ENCODE measurements around the gene BBOX1.
"Not testable (repeated sequence)": the region's sequence is repeated elsewhere in the genome, so short reads cannot be mapped to it uniquely, and the experiment has no call there.

Gene BBOX1

GRCh38 chr11:27116684-27117083 is 76.1 kb downstream of the BBOX1 start:
- no peak overlapping the region for H3K4me3 ChIP-seq
- no peak overlapping the region for H3K27ac ChIP-seq

- no peak overlapping the region for H3K27ac ChIP-seq
- H3K4me3 ChIP-seq: no peak overlapping the region
These were observed 77.8 kb downstream of the BBOX1 start for GRCh38 chr11:27118371-27118770.

- H3K4me3 ChIP-seq: no peak overlapping the region
- H3K27ac ChIP-seq: peak overlapping the region in 1 of 21 experiments; percentile 1
These were observed 78.3 kb downstream of the BBOX1 start for GRCh38 chr11:27118949-27119348.

- peak overlapping the region in 1 of 21 experiments; percentile 1 for H3K27ac ChIP-seq
- no peak overlapping the region for H3K4me3 ChIP-seq
These were observed 78.8 kb downstream of the BBOX1 start for GRCh38 chr11:27119396-27119795.

- no peak overlapping the region for H3K4me3 ChIP-seq
- no peak overlapping the region for H3K27ac ChIP-seq
These were observed 79.6 kb downstream of the BBOX1 start for GRCh38 chr11:27120211-27120610.

- Histone ChIP-seq H3K4me3 (no peak overlapping the region), H3K27ac (no peak overlapping the region)
These were observed 81.4 kb downstream of the BBOX1 start for GRCh38 chr11:27122001-27122400.

- Histone ChIP-seq H3K4me3 (no peak overlapping the region), H3K27ac (no peak overlapping the region)
These were observed 84.1 kb downstream of the BBOX1 start for GRCh38 chr11:27124514-27125264.

GRCh38 chr11:27129686-27130085 is 89.1 kb downstream of the BBOX1 start:
- no peak overlapping the region for H3K4me3 ChIP-seq
- no peak overlapping the region for H3K27ac ChIP-seq

GRCh38 chr11:27130806-27131205 is 90.2 kb downstream of the BBOX1 start:
- no peak overlapping the region for H3K4me3 ChIP-seq

GRCh38 chr11:27135924-27136329 is 95.3 kb downstream of the BBOX1 start:
- H3K4me3 ChIP-seq, H3K27ac ChIP-seq: not testable (repeated sequence)

More at GRCh38 chr11:27130806-27131205, 90.2 kb downstream of the BBOX1 start:
- no peak overlapping the region for H3K27ac ChIP-seq

GRCh38 chr11:27138716-27139115 is 98.1 kb downstream of the BBOX1 start:
- Histone ChIP-seq H3K27ac (no peak overlapping the region), H3K4me3 (no peak overlapping the region)

- H3K4me3 ChIP-seq: no peak overlapping the region
- no peak overlapping the region for H3K27ac ChIP-seq
These were observed 99.2 kb downstream of the BBOX1 start for GRCh38 chr11:27139742-27140367.

- Histone ChIP-seq H3K27ac (no peak overlapping the region), H3K4me3 (no peak overlapping the region)
These were observed 101.0 kb downstream of the BBOX1 start for GRCh38 chr11:27141576-27141975.

GRCh38 chr11:27147916-27148315 is 107.3 kb downstream of the BBOX1 start:
- no peak overlapping the region for H3K27ac ChIP-seq
- H3K4me3 ChIP-seq: no peak overlapping the region

GRCh38 chr11:27148506-27148905 is 107.9 kb downstream of the BBOX1 start:
- Histone ChIP-seq H3K27ac (no peak overlapping the region), H3K4me3 (no peak overlapping the region)

GRCh38 chr11:27150098-27150497 is 109.5 kb downstream of the BBOX1 start:
- no peak overlapping the region for H3K27ac ChIP-seq
- no peak overlapping the region for H3K4me3 ChIP-seq

- Histone ChIP-seq H3K4me3 (no peak overlapping the region), H3K27ac (no peak overlapping the region)
These were observed 112.5 kb downstream of the BBOX1 start for GRCh38 chr11:27153136-27153535.

GRCh38 chr11:27158456-27159334 is 118.1 kb downstream of the BBOX1 start:
- Histone ChIP-seq H3K27ac (no peak overlapping the region), H3K4me3 (no peak overlapping the region)

- Histone ChIP-seq H3K4me3 (no peak overlapping the region), H3K27ac (no peak overlapping the region)
These were observed 118.7 kb downstream of the BBOX1 start for GRCh38 chr11:27159335-27159679.

- Histone ChIP-seq H3K27ac (no peak overlapping the region), H3K4me3 (no peak overlapping the region)
These were observed 120.5 kb downstream of the BBOX1 start for GRCh38 chr11:27161071-27161470.

- H3K4me3 ChIP-seq: no peak overlapping the region
These were observed 121.6 kb downstream of the BBOX1 start for GRCh38 chr11:27162237-27162636.

More at GRCh38 chr11:27162237-27162636, 121.6 kb downstream of the BBOX1 start:
- H3K27ac ChIP-seq: no peak overlapping the region
